Cardiac muscle cell (in vitro differentiated cells and primary cell): ENCODE results near the gene THADA. TPM values are rescaled to one million over a fixed set of nuclear protein-coding genes. Genes with fewer than 3 reads are reported as not detected.
A peak's percentile ranks its signal among the peaks of the same experiment; 100 is the strongest.

Experiments used
- DNase-seq, 2 donors: peaks; one replicate each; pipeline versions ENCODE4 v3.0.0 to v3.0.0-alpha.2; 2010 to 2017; ENCODE audit warnings: low read depth in 1 of 2, low spot score in 1 of 2
- H3K27ac ChIP-seq: fragments of 200-600 bp; sonication (generic); 2 replicates; pipeline ENCODE4 v1.5.1; 2016
- H3K27me3 ChIP-seq: fragments of 200-600 bp; sonication (generic); 2 replicates; pipeline ENCODE4 v1.6.0; 2016; ENCODE audit warnings: control low read depth
- H3K36me3 ChIP-seq: fragments of 200-600 bp; sonication (generic); 2 replicates; pipeline ENCODE4 v1.5.1; 2016; ENCODE audit warnings: control low read depth
- H3K4me1 ChIP-seq: fragments of 200-600 bp; sonication (generic); 2 replicates; pipeline ENCODE4 v1.8.1; 2017; ENCODE audit warnings: low read depth, mild to moderate bottlenecking, mixed run types
- H3K4me3 ChIP-seq: fragments of 200-600 bp; sonication (generic); 2 replicates; pipeline ENCODE4 v1.5.1; 2016; ENCODE audit warnings: mild to moderate bottlenecking
- H3K9me3 ChIP-seq: fragments of 200-600 bp; sonication (generic); 2 replicates; pipeline ENCODE4 v1.5.1; 2017; ENCODE audit warnings: low read depth, mild to moderate bottlenecking, control low read depth
- CTCF ChIP-seq: IDR thresholded peaks from 2 replicates; pipeline ENCODE4 v1.5.1; 2012; ENCODE audit warnings: low read depth, mild to moderate bottlenecking, low read length
- polyA plus RNA-seq: library from polyadenylated mRNA; unstranded; fragments of >200 nt; fragmentation: Nextera tagmentation; extraction: Ambion mirVana; gene quantifications from 2 replicates; pipeline ENCODE4 v1.2.1, GENCODE V29; 2016
- total RNA-seq: library from RNA; depleted of rRNA; stranded (reverse); fragments of >200 nt; gene quantifications from 2 replicates; pipeline ENCODE4 v1.2.3, GENCODE V29; 2016

The THADA gene
- total and polyA plus RNA-seq, 2 experiments from 2014 or later, result 11.9 to 17.3 TPM

DNA sequence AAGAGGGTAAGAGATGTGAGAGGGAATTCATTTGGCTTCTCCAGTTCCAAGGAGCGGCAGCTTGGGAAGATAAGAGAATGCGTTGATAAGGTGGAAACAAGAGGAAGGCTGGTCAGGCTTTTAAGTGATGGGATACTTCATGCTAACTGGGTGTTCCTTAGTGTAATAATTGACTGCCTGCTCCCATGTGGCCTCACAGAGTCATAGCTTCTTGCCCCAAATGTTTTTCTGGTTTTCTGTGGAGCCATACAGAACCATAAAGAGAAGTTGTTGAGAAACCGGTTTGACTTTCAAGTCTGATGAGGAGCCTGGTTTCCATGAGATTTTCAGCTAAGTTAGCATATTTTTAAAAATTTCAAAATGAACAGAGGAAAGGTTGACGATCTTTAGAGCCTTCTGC lies 272.0 kb downstream of the THADA start:
- no peaks in the 10 kb centered on the region for H3K9me3 ChIP-seq
- no peak overlapping the region for H3K4me3 ChIP-seq
- H3K27me3 ChIP-seq, result no peaks in the 10 kb centered on the region
- TF ChIP-seq CTCF, result no peak
- peaks cover 23% of the 10 kb centered on the region for H3K4me1 ChIP-seq
- no peaks in the 10 kb centered on the region for H3K36me3 ChIP-seq
- no peak for DNase-seq
- no peak overlapping the region for H3K27ac ChIP-seq

DNA sequence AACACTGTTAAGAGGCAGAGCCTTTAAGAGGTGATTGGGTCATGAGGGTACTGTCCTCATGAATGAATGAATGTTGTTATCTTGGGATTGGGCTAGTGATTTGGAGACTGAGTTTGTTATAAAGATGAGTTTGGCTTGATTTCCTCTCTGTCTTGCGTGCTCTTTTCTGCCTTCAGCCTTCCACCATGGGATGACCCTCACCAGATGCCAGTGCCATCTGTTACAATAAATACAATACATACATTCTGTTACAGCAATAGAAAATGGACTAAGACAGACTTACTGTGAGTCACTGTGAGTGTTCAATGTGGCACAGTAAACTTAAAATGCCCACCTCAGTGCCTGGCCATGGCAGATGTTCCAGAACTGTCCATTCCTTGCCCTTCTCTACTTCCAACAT lies 274.4 kb downstream of the THADA start:
- Histone ChIP-seq H3K4me3 (no peak overlapping the region), H3K9me3 (no peaks in the 10 kb centered on the region), H3K27ac (no peak overlapping the region), H3K27me3 (no peaks in the 10 kb centered on the region), H3K36me3 (no peaks in the 10 kb centered on the region), H3K4me1 (peaks cover 20% of the 10 kb centered on the region)
- DNase-seq, result no peak
- TF ChIP-seq CTCF, result no peak

GRCh38 chr2:43319541-43319940 lies 276.3 kb downstream of the THADA start:
- Histone ChIP-seq H3K27ac (peak overlapping the region; percentile 44), H3K36me3 (no peaks in the 10 kb centered on the region), H3K4me1 (peaks cover 20% of the 10 kb centered on the region), H3K9me3 (no peaks in the 10 kb centered on the region), H3K27me3 (no peaks in the 10 kb centered on the region), H3K4me3 (no peak overlapping the region)
- DNase-seq, result peak in 1 of 2 donors; percentile 17
- TF ChIP-seq CTCF, result no peak

GRCh38 chr2:43318791-43319190 lies 277.0 kb downstream of the THADA start:
- Histone ChIP-seq H3K4me3 (no peak overlapping the region), H3K27ac (no peak overlapping the region), H3K9me3 (no peaks in the 10 kb centered on the region), H3K36me3 (no peaks in the 10 kb centered on the region), H3K27me3 (no peaks in the 10 kb centered on the region), H3K4me1 (peaks cover 14% of the 10 kb centered on the region)
- TF ChIP-seq CTCF, result no peak
- DNase-seq, result no peak

GRCh38 chr2:43317680-43318079 lies 278.2 kb downstream of the THADA start:
- Histone ChIP-seq H3K36me3 (no peaks in the 10 kb centered on the region), H3K4me1 (peaks cover 13% of the 10 kb centered on the region), H3K27me3 (no peaks in the 10 kb centered on the region), H3K27ac (no peak overlapping the region), H3K9me3 (no peaks in the 10 kb centered on the region), H3K4me3 (no peak overlapping the region)
- TF ChIP-seq CTCF, result no peak
- no peak for DNase-seq

DNA sequence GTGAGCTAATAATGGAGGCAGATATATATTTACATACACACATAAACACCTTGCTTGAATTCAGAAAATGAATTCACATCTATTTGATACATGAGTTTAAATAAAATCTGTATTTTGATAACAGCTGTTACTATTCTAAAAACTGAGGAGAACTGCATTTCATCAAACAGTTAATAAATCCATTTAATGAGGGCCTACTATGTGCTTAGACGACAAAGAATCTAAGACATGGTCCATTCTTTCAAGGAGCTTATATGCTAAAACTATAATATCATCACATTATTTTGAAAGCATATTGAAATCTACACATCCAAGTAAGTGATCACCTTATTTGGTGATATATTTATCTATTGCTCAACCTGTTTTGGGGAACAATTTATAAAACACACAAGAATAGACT lies 278.6 kb downstream of the THADA start:
- H3K27ac ChIP-seq, result no peak overlapping the region
- no peak for DNase-seq
- H3K4me3 ChIP-seq, result no peak overlapping the region
- H3K27me3 ChIP-seq, result no peaks in the 10 kb centered on the region
- H3K36me3 ChIP-seq, result no peaks in the 10 kb centered on the region
- no peaks in the 10 kb centered on the region for H3K9me3 ChIP-seq
- H3K4me1 ChIP-seq, result peaks cover 18% of the 10 kb centered on the region
- no peak for TF ChIP-seq CTCF
